Right renal pelvis (tissue), 4 donors: ENCODE measurements around the gene OSCP1. TPM values are rescaled to one million over a fixed set of nuclear protein-coding genes. Genes with fewer than 3 reads are reported as not detected.

Experiments used
- DNase-seq, 4 donors: peaks; one replicate each; pipeline ENCODE4 v3.0.0-alpha.2; 2013; ENCODE audit warnings: low read depth in 4 of 4, low spot score in 3 of 4, missing footprints in 1 of 4
- polyA plus RNA-seq, 4 donors: library from polyadenylated mRNA; unstranded; fragments of 120-200 nt; gene quantifications; one replicate each; pipeline ENCODE4 v1.2.1, GENCODE V29; 2013; ENCODE audit not compliant: insufficient read length in 4 of 4

The OSCP1 gene
- polyA plus RNA-seq, 4 donors, result 20.0 to 25.8 (median 22.2) TPM

GRCh38 chr1:36475910-36476604, 25.8 kb upstream of the OSCP1 start:
- no peak for DNase-seq

GRCh38 chr1:36475341-36475740, 25.1 kb upstream of the OSCP1 start:
- no peak for DNase-seq

- no peak for DNase-seq
Observed at GRCh38 chr1:36472656-36473055, 22.4 kb upstream of the OSCP1 start.

- DNase-seq, result no peak
Observed at GRCh38 chr1:36471830-36472641, 21.8 kb upstream of the OSCP1 start.

- no peak for DNase-seq
Observed at GRCh38 chr1:36469163-36469562, 18.9 kb upstream of the OSCP1 start.

- no peak for DNase-seq
Observed at GRCh38 chr1:36467700-36468455, 17.6 kb upstream of the OSCP1 start.

- no peak for DNase-seq
Observed at GRCh38 chr1:36467027-36467410, 16.8 kb upstream of the OSCP1 start.

GRCh38 chr1:36466370-36467026, 16.2 kb upstream of the OSCP1 start:
- no peak for DNase-seq

- DNase-seq, result no peak
Observed at GRCh38 chr1:36465731-36466369, 15.6 kb upstream of the OSCP1 start.

GRCh38 chr1:36464605-36465393, 14.5 kb upstream of the OSCP1 start:
- DNase-seq, result no peak

- DNase-seq, result peak; percentile 90 to 95 (median 92)
Observed at GRCh38 chr1:36463803-36464604, 13.8 kb upstream of the OSCP1 start, which contains the start of gene MRPS15. TSS of gene MRPS15 (minus strand) at chr1:36464384. CDS start at chr1:36464275, 109 bp downstream.

- DNase-seq, result no peak
Observed at GRCh38 chr1:36463463-36463802, 13.2 kb upstream of the OSCP1 start.

- DNase-seq, result no peak
Observed at GRCh38 chr1:36458910-36459309, 8.7 kb upstream of the OSCP1 start.

- no peak for DNase-seq
Observed at GRCh38 chr1:36457691-36458090, 7.4 kb upstream of the OSCP1 start.

- DNase-seq, result no peak
Observed at GRCh38 chr1:36456391-36456928, 6.2 kb upstream of the OSCP1 start.

- no peak for DNase-seq
Observed at GRCh38 chr1:36455386-36455785, 5.1 kb upstream of the OSCP1 start.

- DNase-seq, result no peak
Observed at GRCh38 chr1:36453600-36454388, 3.5 kb upstream of the OSCP1 start.

GRCh38 chr1:36453051-36453450, 2.8 kb upstream of the OSCP1 start:
- no peak for DNase-seq
